ENCODE results near the gene TGFBR3L. TPM values are rescaled to one million over a fixed set of nuclear protein-coding genes. Genes with fewer than 3 reads are reported as not detected.

Gene TGFBR3L
- total and polyA plus RNA-seq, 10 of the 15 experiments (the other 5 are each of a cell fraction or from before 2014, with no cell fraction given): 0.20 to 0.23 TPM; not detected in 8

DNA sequence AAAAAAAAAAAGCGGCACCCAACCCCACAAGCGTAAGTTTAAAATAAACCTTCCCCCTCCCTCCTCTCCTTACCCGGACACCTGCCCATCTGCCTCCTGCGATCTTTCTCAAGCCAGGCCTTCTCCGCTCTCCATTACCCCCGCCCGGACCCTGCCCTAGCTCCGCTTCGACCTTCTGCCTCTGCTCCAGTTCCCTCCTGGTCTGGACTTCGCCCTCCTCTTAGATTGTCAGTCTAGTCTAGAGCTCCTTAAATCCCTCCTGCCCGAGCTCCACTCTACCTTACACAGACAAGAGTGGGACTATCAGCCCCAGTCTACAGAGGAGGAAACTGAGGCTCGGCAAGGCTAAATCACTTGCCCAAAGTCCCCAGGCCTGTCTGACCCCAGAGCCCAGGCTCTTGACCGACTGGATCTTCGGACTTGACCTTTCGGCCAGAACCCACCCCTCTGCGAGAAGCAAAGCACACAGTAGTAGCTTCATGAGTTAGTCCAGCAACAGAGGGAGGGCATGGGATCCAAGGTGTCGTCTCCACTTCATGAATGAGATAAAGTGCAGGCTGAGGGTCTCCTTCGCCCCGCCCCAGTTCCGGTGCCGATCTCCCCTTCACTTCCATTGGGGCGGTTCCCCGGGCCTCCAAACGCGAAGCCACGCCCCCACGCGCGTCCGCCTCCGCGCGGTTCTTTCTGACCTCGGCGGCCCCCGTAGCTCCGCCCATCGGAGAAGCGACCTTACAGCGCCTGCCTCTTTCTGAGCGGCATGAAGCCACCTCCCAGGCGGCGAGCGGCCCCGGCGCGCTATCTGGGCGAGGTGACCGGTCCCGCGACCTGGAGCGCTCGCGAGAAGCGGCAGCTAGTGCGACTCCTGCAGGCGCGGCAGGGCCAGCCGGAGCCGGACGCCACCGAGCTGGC lies 5.2 kb downstream of the TGFBR3L start, which contains the start of gene SNAPC2 (continued):
- TF ChIP-seq ZNF24 (IDR thresholded peaks at IDR 0.05) (no peak), MXI1 (IDR thresholded peaks at IDR 0.05; ENCODE audit: low read depth, low read length) (no peak), RFX5 (IDR thresholded peaks at IDR 0.05; ENCODE audit: low read depth, low read length) (no peak; the same call in 1 of the 2 replicates), MEF2B (IDR thresholded peaks at IDR 0.05; ENCODE audit: partially characterized antibody, poor library complexity, severe bottlenecking) (peak; percentile 2), SMAD5 (IDR thresholded peaks at IDR 0.05; ENCODE audit: low read depth) (no peak), HDAC6 (IDR thresholded peaks at IDR 0.05; ENCODE audit: unreplicated experiment) (no peak), ESRRA (IDR thresholded peaks at IDR 0.05; ENCODE audit: low read length) (no peak), RAD51 (IDR thresholded peaks at IDR 0.05) (no peak), TCF12 (IDR thresholded peaks at IDR 0.05; ENCODE audit: low read depth, low read length) (no peak), BHLHE40 (IDR thresholded peaks at IDR 0.05; ENCODE audit: borderline replicate concordance in 1 of 2, low read depth in 2 of 2, low read length in 1 of 2) (peak in 1 of 2 experiments; percentile 57; a peak in 2 of 4 replicates), NBN (IDR thresholded peaks at IDR 0.05) (peak; percentile 20; the same call in 1 of the 2 replicates), CHD1 (IDR thresholded peaks at IDR 0.05; ENCODE audit: low read depth, low read length) (no peak), SMC3 (IDR thresholded peaks at IDR 0.05; ENCODE audit: borderline replicate concordance, low read length) (no peak), EGR1 (IDR thresholded peaks at IDR 0.05; ENCODE audit: borderline replicate concordance in 1 of 2, low read depth in 2 of 2, low read length in 2 of 2) (peak in 1 of 2 experiments; percentile 93; a peak in 2 of 3 replicates), PAX8 (IDR thresholded peaks at IDR 0.05) (no peak), HDGF (IDR thresholded peaks at IDR 0.05) (no peak), ETV6 (conservative IDR thresholded peaks at IDR 0.05 in 1 of 2, IDR thresholded peaks at IDR 0.05 in 1 of 2; ENCODE audit: borderline replicate concordance in 1 of 2, low read depth in 1 of 2) (no peak), SUPT20H (IDR thresholded peaks at IDR 0.05; ENCODE audit: borderline replicate concordance, control insufficient read depth, low read depth, low read length) (no peak), SIX5 (IDR thresholded peaks at IDR 0.05; ENCODE audit: low read depth, low read length, severe bottlenecking) (no peak), CBFB (IDR thresholded peaks at IDR 0.05; ENCODE audit: low read depth) (no peak)
- TF ChIP-seq, protein P1, sequence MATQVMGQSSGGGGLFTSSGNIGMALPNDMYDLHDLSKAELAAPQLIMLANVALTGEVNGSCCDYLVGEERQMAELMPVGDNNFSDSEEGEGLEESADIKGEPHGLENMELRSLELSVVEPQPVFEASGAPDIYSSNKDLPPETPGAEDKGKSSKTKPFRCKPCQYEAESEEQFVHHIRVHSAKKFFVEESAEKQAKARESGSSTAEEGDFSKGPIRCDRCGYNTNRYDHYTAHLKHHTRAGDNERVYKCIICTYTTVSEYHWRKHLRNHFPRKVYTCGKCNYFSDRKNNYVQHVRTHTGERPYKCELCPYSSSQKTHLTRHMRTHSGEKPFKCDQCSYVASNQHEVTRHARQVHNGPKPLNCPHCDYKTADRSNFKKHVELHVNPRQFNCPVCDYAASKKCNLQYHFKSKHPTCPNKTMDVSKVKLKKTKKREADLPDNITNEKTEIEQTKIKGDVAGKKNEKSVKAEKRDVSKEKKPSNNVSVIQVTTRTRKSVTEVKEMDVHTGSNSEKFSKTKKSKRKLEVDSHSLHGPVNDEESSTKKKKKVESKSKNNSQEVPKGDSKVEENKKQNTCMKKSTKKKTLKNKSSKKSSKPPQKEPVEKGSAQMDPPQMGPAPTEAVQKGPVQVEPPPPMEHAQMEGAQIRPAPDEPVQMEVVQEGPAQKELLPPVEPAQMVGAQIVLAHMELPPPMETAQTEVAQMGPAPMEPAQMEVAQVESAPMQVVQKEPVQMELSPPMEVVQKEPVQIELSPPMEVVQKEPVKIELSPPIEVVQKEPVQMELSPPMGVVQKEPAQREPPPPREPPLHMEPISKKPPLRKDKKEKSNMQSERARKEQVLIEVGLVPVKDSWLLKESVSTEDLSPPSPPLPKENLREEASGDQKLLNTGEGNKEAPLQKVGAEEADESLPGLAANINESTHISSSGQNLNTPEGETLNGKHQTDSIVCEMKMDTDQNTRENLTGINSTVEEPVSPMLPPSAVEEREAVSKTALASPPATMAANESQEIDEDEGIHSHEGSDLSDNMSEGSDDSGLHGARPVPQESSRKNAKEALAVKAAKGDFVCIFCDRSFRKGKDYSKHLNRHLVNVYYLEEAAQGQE (IDR thresholded peaks at IDR 0.05; ENCODE audit: low read depth, low read length): no peak
- TF ChIP-seq, protein P2, sequence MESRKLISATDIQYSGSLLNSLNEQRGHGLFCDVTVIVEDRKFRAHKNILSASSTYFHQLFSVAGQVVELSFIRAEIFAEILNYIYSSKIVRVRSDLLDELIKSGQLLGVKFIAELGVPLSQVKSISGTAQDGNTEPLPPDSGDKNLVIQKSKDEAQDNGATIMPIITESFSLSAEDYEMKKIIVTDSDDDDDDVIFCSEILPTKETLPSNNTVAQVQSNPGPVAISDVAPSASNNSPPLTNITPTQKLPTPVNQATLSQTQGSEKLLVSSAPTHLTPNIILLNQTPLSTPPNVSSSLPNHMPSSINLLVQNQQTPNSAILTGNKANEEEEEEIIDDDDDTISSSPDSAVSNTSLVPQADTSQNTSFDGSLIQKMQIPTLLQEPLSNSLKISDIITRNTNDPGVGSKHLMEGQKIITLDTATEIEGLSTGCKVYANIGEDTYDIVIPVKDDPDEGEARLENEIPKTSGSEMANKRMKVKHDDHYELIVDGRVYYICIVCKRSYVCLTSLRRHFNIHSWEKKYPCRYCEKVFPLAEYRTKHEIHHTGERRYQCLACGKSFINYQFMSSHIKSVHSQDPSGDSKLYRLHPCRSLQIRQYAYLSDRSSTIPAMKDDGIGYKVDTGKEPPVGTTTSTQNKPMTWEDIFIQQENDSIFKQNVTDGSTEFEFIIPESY (IDR thresholded peaks at IDR 0.05): no peak

Data from GM12878 (cell line).